Subcutaneous abdominal adipose tissue (tissue), 5 donors: ENCODE measurements around the gene EPN3.

ENCODE experiments used
- H3K27ac ChIP-seq: one replicate; pipeline ENCODE4 v1.7.0; 2013; ENCODE audit warnings: low read depth, mild to moderate bottlenecking, inconsistent platforms, low read length, moderate library complexity
- H3K27me3 ChIP-seq, 5 donors: one replicate each; pipeline ENCODE4 v1.7.0; 2013; ENCODE audit warnings: low read length in 5 of 5, inconsistent platforms in 1 of 5; ENCODE audit not compliant: control insufficient read depth in 5 of 5, insufficient read depth in 4 of 5
- H3K36me3 ChIP-seq, 5 donors: one replicate each; pipeline ENCODE4 v1.7.0; 2013; ENCODE audit warnings: low read length in 5 of 5; ENCODE audit not compliant: control insufficient read depth in 5 of 5, insufficient read depth in 5 of 5
- H3K4me1 ChIP-seq, 5 donors: one replicate each; pipeline ENCODE4 v1.7.0; 2013; ENCODE audit warnings: low read length in 5 of 5, mild to moderate bottlenecking in 3 of 5, moderate library complexity in 1 of 5; ENCODE audit not compliant: control insufficient read depth in 5 of 5, insufficient read depth in 5 of 5
- H3K4me3 ChIP-seq, 5 donors: one replicate each; pipeline ENCODE4 v1.7.0; 2013; ENCODE audit warnings: low read length in 5 of 5, low read depth in 1 of 5
- H3K9ac ChIP-seq, 5 donors: one replicate each; pipeline ENCODE4 v1.7.0; 2013; ENCODE audit warnings: low read length in 5 of 5, mild to moderate bottlenecking in 4 of 5, moderate library complexity in 3 of 5
- H3K9me3 ChIP-seq, 5 donors: one replicate each; pipeline ENCODE4 v1.7.0; 2013; ENCODE audit warnings: low read length in 5 of 5; ENCODE audit not compliant: control insufficient read depth in 5 of 5
- donor health status: healthy.
- donor health status: healthy.
- donor health status: healthy.
- donor health status: healthy.
- donor health status: healthy.

Gene EPN3

GRCh38 chr17:50575581-50576210 is 43.2 kb downstream of the EPN3 start:
- Histone ChIP-seq H3K36me3 (no peaks in the 10 kb centered on the region), H3K9me3 (no peaks in the 10 kb centered on the region), H3K4me1 (no peaks in the 10 kb centered on the region), H3K9ac (no peak overlapping the region), H3K27ac (no peak overlapping the region), H3K4me3 (no peak overlapping the region), H3K27me3 (peaks cover 0 to 24% (median 11%) of the 10 kb centered on the region in 5 donors)

DNA sequence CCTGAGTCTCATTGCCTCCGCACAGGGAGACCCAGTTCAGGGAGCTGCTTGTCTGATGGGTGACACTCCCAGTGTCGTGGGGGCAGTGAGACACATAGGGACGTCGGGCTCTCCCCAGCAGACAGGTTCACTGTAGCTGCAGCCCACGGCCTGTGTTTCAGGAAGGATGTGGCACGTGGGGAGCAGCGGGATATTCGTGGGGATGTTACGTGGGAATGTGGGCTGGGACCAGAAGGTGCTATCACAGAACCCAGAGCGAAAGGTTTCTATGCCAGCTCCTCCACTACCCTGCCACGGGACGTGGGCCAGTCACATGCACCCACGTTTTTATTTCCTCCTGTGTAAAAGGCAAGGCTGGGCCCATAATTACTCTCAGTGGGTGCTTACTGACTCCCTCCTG is 44.3 kb downstream of the EPN3 start:
- no peak overlapping the region for H3K9ac ChIP-seq
- no peak overlapping the region for H3K27ac ChIP-seq
- H3K9me3 ChIP-seq, result no peaks in the 10 kb centered on the region

DNA sequence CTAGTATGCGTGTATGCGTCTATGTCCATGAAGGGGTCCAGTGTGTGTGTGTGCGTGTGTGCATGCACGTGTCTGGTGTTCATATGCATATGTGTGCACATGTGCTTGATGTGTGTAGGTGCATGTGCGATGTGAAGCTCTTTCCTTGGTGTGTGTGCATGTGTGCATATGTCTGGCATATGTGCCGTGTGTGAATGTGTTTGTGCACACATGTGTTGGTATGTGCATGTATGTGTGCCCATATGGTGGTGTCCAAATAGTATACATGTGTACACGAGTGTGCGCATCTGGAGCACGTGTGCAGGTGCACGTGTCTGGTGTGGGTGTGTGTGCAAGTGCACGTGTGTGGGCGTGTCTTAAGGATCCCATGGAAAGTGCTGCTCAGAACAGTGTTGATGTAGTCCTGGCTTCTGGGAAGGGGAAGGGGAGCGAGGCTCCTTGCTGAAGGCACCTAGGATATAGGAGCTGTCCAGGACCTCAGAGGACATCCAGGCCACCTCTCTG is 45.0 kb downstream of the EPN3 start:
- Histone ChIP-seq H3K9ac (no peak overlapping the region), H3K27ac (no peak overlapping the region), H3K4me3 (no peak overlapping the region)

More for the DNA sequence above, 44.3 kb downstream of the EPN3 start:
- Histone ChIP-seq H3K36me3 (no peaks in the 10 kb centered on the region), H3K4me3 (no peak overlapping the region), H3K4me1 (no peaks in the 10 kb centered on the region), H3K27me3 (peaks cover 0 to 25% (median 11%) of the 10 kb centered on the region in 5 donors)

DNA sequence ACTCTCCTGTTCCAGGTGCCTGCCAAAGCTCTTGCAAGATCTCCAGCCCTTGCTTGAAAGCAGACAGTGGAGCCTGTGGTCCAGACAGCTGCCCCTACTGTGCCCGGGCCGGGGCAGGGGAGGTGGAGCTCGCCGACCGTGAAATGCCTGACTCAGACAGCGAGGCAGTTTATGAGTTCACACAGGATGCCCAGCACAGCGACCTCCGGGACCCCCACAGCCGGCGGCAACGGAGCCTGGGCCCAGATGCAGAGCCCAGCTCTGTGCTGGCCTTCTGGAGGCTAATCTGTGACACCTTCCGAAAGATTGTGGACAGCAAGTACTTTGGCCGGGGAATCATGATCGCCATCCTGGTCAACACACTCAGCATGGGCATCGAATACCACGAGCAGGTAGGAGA is 45.6 kb downstream of the EPN3 start:
- Histone ChIP-seq H3K27ac (no peak overlapping the region), H3K4me3 (no peak overlapping the region), H3K9me3 (no peaks in the 10 kb centered on the region), H3K27me3 (peaks cover 0 to 22% (median 9%) of the 10 kb centered on the region in 5 donors), H3K9ac (no peak overlapping the region), H3K4me1 (no peaks in the 10 kb centered on the region), H3K36me3 (no peaks in the 10 kb centered on the region)

More for the DNA sequence above, 45.0 kb downstream of the EPN3 start:
- Histone ChIP-seq H3K4me1 (no peaks in the 10 kb centered on the region), H3K27me3 (peaks cover 0 to 25% (median 9%) of the 10 kb centered on the region in 5 donors), H3K9me3 (no peaks in the 10 kb centered on the region), H3K36me3 (no peaks in the 10 kb centered on the region)

DNA sequence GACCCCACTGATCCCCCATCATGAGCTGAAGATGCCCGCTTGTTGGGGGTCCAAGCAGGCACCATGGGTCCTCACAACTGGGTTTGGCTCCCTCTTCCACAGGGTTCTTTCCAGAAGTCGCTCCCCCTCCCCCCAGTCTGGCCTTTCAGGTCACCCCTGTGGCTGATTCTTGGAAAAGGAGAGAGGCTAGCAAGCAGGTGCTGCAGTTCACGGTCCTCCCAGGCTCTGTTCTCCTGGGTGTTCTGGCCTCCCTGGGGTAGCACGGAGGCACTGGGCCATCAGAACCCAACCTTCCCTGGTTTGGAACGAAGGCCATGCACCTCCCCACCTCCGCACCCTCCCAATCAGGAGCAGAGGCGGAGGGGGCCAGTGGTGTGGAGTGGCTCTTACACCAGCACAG is 46.9 kb downstream of the EPN3 start:
- Histone ChIP-seq H3K27ac (no peak overlapping the region), H3K36me3 (no peaks in the 10 kb centered on the region), H3K9ac (no peak overlapping the region), H3K27me3 (peaks cover 0 to 22% (median 9%) of the 10 kb centered on the region in 5 donors), H3K9me3 (no peaks in the 10 kb centered on the region), H3K4me3 (no peak overlapping the region), H3K4me1 (no peaks in the 10 kb centered on the region)

- Histone ChIP-seq H3K4me1 (no peaks in the 10 kb centered on the region), H3K27ac (no peak overlapping the region), H3K9me3 (no peaks in the 10 kb centered on the region), H3K4me3 (no peak overlapping the region), H3K27me3 (peaks cover 0 to 22% (median 9%) of the 10 kb centered on the region in 5 donors), H3K9ac (no peak overlapping the region), H3K36me3 (no peaks in the 10 kb centered on the region)
Measured at GRCh38 chr17:50580646-50581045, 48.1 kb downstream of the EPN3 start.

DNA sequence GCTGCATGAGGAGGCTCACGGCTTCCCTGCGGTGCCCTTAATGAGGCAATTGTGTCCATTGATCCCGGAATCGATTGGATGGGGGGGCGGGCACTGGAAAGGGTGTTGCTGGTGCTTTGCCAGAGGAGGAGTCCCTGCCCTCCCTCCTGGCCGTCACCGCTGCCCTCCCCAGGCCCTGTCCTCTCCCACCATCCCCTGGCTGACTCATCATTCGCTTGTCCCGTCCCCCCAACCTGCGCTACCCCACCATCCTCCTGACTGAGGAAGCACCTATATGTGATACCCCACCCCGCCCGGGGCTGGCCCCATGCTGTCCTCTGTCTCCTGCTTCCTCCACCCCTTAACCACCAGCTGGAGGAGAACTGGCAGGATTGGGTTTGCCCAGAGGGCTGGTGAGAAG is 48.8 kb downstream of the EPN3 start:
- Histone ChIP-seq H3K27me3 (peaks cover 0 to 22% (median 9%) of the 10 kb centered on the region in 5 donors), H3K27ac (no peak overlapping the region)

GRCh38 chr17:50582741-50583140 is 50.2 kb downstream of the EPN3 start:
- no peaks in the 10 kb centered on the region for H3K9me3 ChIP-seq
- peaks cover 0 to 22% (median 9%) of the 10 kb centered on the region in 5 donors for H3K27me3 ChIP-seq
- H3K27ac ChIP-seq, result no peak overlapping the region
- no peaks in the 10 kb centered on the region for H3K4me1 ChIP-seq
- no peaks in the 10 kb centered on the region for H3K36me3 ChIP-seq
- no peak overlapping the region for H3K4me3 ChIP-seq
- H3K9ac ChIP-seq, result no peak overlapping the region

More for the DNA sequence above, 48.8 kb downstream of the EPN3 start:
- Histone ChIP-seq H3K36me3 (no peaks in the 10 kb centered on the region), H3K4me1 (no peaks in the 10 kb centered on the region), H3K4me3 (no peak overlapping the region), H3K9ac (no peak overlapping the region), H3K9me3 (no peaks in the 10 kb centered on the region)

GRCh38 chr17:50583641-50584040 is 51.1 kb downstream of the EPN3 start:
- Histone ChIP-seq H3K4me3 (no peak overlapping the region), H3K36me3 (no peaks in the 10 kb centered on the region), H3K9ac (no peak overlapping the region), H3K27me3 (peaks cover 0 to 16% (median 9%) of the 10 kb centered on the region in 5 donors), H3K27ac (no peak overlapping the region), H3K9me3 (no peaks in the 10 kb centered on the region), H3K4me1 (peaks cover 0 to 2% (median under 1%) of the 10 kb centered on the region in 5 donors)

GRCh38 chr17:50584116-50584515 is 51.6 kb downstream of the EPN3 start:
- no peak overlapping the region for H3K27ac ChIP-seq
- no peak overlapping the region for H3K4me3 ChIP-seq
- H3K9ac ChIP-seq, result no peak overlapping the region

More at GRCh38 chr17:50584116-50584515, 51.6 kb downstream of the EPN3 start:
- Histone ChIP-seq H3K27me3 (peaks cover 0 to 14% (median 9%) of the 10 kb centered on the region in 5 donors), H3K4me1 (peaks cover 0 to 7% (median 5%) of the 10 kb centered on the region in 5 donors), H3K36me3 (no peaks in the 10 kb centered on the region), H3K9me3 (no peaks in the 10 kb centered on the region)
